Type B pancreatic cell (in vitro differentiated cells): Measurements from ENCODE around the gene PAFAH1B1. TPM values are rescaled to one million over a fixed set of nuclear protein-coding genes. Genes with fewer than 3 reads are reported as not detected.

Source experiments
- DNase-seq: peaks from one replicate; pipeline ENCODE4 v3.0.0; 2021; ENCODE audit warnings: mixed read lengths; ENCODE audit not compliant: unreplicated experiment; ENCODE audit errors: extremely low spot score
- H3K27ac Mint-ChIP-seq: 2 replicates; pipeline ENCODE4 v1.8.0; 2021; ENCODE audit warnings: mild to moderate bottlenecking, mixed read lengths
- H3K27me3 Mint-ChIP-seq: 2 replicates; pipeline ENCODE4 v1.8.0; 2021; ENCODE audit warnings: mixed read lengths
- H3K36me3 Mint-ChIP-seq: 2 replicates; pipeline ENCODE4 v1.8.0; 2021; ENCODE audit warnings: mixed read lengths
- H3K4me1 Mint-ChIP-seq: one replicate; pipeline ENCODE4 v1.8.0; 2021; ENCODE audit warnings: mixed read lengths; ENCODE audit not compliant: unreplicated experiment
- H3K4me3 Mint-ChIP-seq: 2 replicates; pipeline ENCODE4 v1.8.0; 2021; ENCODE audit warnings: mild to moderate bottlenecking, mixed read lengths
- H3K9me3 Mint-ChIP-seq: 2 replicates; pipeline ENCODE4 v1.8.0; 2021; ENCODE audit warnings: mixed read lengths
- CTCF ChIP-seq: fragments of 200-600 bp; sonication (generic); conservative IDR thresholded peaks from 2 replicates; pipeline ENCODE4 v1.5.0; 2021; ENCODE audit warnings: antibody characterized with exemption, mild to moderate bottlenecking
- total RNA-seq: library from RNA; stranded (reverse); gene quantifications from 2 replicates; pipeline ENCODE4 v1.2.1, GENCODE V29; 2021; ENCODE audit warnings: low replicate concordance

The PAFAH1B1 gene
- total RNA-seq, 1 donor from 2014 or later: 126 TPM

GRCh38 chr17:2700030-2700490, 106.6 kb downstream of the PAFAH1B1 start:
- no peaks in the 10 kb centered on the region for H3K36me3 Mint-ChIP-seq
- no peaks in the 10 kb centered on the region for H3K4me1 Mint-ChIP-seq
- no peaks in the 10 kb centered on the region for H3K9me3 Mint-ChIP-seq
- H3K27me3 Mint-ChIP-seq: no peaks in the 10 kb centered on the region
- H3K27ac Mint-ChIP-seq: no peak overlapping the region
- no peak for TF ChIP-seq CTCF
- H3K4me3 Mint-ChIP-seq: no peak overlapping the region
- no peak for DNase-seq

GRCh38 chr17:2700491-2701141, 107.2 kb downstream of the PAFAH1B1 start:
- Mint-ChIP-seq H3K4me3 (no peak overlapping the region), H3K36me3 (peaks cover 3% of the 10 kb centered on the region), H3K27me3 (no peaks in the 10 kb centered on the region), H3K4me1 (peaks cover 4% of the 10 kb centered on the region), H3K9me3 (no peaks in the 10 kb centered on the region), H3K27ac (no peak overlapping the region)
- no peak for DNase-seq
- no peak for TF ChIP-seq CTCF

GRCh38 chr17:2701161-2701995, 107.9 kb downstream of the PAFAH1B1 start:
- DNase-seq: no peak
- H3K36me3 Mint-ChIP-seq: peaks cover 4% of the 10 kb centered on the region
- no peaks in the 10 kb centered on the region for H3K9me3 Mint-ChIP-seq
- H3K27ac Mint-ChIP-seq: no peak overlapping the region
- TF ChIP-seq CTCF: no peak
- no peaks in the 10 kb centered on the region for H3K27me3 Mint-ChIP-seq
- peaks cover 6% of the 10 kb centered on the region for H3K4me1 Mint-ChIP-seq
- no peak overlapping the region for H3K4me3 Mint-ChIP-seq

- Mint-ChIP-seq H3K27ac (no peak overlapping the region), H3K4me1 (peaks cover 6% of the 10 kb centered on the region), H3K9me3 (no peaks in the 10 kb centered on the region), H3K4me3 (no peak overlapping the region), H3K36me3 (peaks cover 4% of the 10 kb centered on the region), H3K27me3 (no peaks in the 10 kb centered on the region)
- no peak for DNase-seq
- TF ChIP-seq CTCF: no peak
Observed at GRCh38 chr17:2701996-2702741, 108.7 kb downstream of the PAFAH1B1 start.

- Mint-ChIP-seq H3K4me1 (peaks cover 6% of the 10 kb centered on the region), H3K27me3 (no peaks in the 10 kb centered on the region), H3K27ac (no peak overlapping the region), H3K9me3 (no peaks in the 10 kb centered on the region), H3K4me3 (no peak overlapping the region), H3K36me3 (peaks cover 4% of the 10 kb centered on the region)
- TF ChIP-seq CTCF: no peak
- no peak for DNase-seq
Observed at GRCh38 chr17:2703181-2703580, 109.7 kb downstream of the PAFAH1B1 start.
